Vagina (tissue), 2 donors: ENCODE results near the gene ACACA.

Experiments
- POLR2A ChIP-seq, 2 donors: fragments of 450-650 bp; IDR thresholded peaks; one replicate each; pipeline ENCODE4 v1.6.1; 2017; ENCODE audit warnings: antibody characterized with exemption in 2 of 2, mild to moderate bottlenecking in 2 of 2, moderate library complexity in 2 of 2
- TF ChIP-seq, protein P1 (sequence below), 3 experiments: fragments of 450-650 bp in 2 of 3; fragments of 200-600 bp in 1 of 3; sonication (generic) in 1 of 3; IDR thresholded peaks; one replicate each; pipeline ENCODE4 v1.5.1; 2017 to 2019; ENCODE audit warnings: antibody characterized with exemption in 3 of 3, mild to moderate bottlenecking in 2 of 3, moderate library complexity in 2 of 3

DNA sequence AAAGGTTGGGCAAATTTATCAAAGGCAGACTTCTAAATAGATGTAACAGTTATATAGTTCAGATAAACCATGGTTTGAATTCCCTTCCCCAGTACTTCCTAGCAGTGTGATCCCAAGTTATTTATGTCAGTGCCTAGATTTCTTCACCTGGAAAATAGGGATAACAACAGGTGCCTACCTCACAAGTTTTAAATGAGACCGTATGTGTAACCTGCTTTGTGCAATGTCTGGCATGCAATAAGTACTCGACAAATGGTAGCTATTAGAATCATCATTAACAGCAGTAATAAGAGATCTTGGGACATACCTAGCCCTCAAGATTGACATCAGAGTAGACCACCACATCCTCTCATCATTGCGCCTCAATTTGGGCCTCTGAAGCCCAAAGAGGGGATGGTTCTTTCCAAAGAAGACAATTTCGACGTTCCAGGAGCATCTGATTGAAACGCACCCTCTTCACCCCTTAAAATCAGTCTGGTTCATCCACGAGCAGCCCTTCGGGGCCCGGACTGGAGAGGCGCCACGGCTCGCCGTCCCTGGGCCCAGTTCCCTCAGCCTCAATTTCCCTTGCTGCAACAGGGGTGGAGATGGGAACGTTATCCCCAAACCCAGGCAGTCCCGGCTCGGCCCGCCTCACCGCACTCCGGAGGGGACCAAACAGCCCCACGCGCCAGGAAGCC is 541 bp downstream of the ACACA start:
- TF ChIP-seq, protein P1, sequence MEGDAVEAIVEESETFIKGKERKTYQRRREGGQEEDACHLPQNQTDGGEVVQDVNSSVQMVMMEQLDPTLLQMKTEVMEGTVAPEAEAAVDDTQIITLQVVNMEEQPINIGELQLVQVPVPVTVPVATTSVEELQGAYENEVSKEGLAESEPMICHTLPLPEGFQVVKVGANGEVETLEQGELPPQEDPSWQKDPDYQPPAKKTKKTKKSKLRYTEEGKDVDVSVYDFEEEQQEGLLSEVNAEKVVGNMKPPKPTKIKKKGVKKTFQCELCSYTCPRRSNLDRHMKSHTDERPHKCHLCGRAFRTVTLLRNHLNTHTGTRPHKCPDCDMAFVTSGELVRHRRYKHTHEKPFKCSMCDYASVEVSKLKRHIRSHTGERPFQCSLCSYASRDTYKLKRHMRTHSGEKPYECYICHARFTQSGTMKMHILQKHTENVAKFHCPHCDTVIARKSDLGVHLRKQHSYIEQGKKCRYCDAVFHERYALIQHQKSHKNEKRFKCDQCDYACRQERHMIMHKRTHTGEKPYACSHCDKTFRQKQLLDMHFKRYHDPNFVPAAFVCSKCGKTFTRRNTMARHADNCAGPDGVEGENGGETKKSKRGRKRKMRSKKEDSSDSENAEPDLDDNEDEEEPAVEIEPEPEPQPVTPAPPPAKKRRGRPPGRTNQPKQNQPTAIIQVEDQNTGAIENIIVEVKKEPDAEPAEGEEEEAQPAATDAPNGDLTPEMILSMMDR (IDR thresholded peaks at IDR 0.05): no peak
- TF ChIP-seq POLR2A (IDR thresholded peaks at IDR 0.05): no peak
